ENCODE results near the gene PEDS1.
A peak's percentile ranks its signal among the peaks of the same experiment; 100 is the strongest.
"Not testable (repeated sequence)": the region's sequence is repeated elsewhere in the genome, so short reads cannot be mapped to it uniquely, and the experiment has no call there.

PEDS1 gene

DNA sequence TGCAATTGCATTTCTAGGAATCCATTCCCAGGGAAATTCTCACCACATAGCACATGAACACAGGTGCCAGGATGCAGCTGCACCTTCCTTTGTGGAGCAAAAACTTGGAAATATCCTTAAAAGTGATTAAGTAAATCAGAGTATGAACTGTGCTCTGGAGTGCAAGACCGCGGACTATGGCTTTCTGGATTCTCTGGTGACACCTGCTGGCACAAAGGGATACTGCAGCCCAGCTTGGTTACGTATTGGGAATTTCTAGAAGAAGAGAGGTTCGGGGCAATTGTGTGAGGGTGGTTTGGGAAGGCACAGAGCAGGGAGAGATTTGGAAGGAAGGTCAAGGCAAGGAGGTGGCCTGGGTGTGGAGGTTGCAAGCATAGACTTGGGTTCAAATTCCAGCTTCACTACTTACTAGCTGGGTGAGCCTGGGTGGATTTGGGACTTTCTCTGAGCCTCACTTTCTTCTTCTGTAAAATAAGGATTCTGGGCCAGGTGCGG, 15.9 kb upstream of the PEDS1 start:
- TF ChIP-seq EZH2 (IDR thresholded peaks at IDR 0.05; ENCODE audit: borderline replicate concordance, low read length), result no peak
- TF ChIP-seq, protein P1, sequence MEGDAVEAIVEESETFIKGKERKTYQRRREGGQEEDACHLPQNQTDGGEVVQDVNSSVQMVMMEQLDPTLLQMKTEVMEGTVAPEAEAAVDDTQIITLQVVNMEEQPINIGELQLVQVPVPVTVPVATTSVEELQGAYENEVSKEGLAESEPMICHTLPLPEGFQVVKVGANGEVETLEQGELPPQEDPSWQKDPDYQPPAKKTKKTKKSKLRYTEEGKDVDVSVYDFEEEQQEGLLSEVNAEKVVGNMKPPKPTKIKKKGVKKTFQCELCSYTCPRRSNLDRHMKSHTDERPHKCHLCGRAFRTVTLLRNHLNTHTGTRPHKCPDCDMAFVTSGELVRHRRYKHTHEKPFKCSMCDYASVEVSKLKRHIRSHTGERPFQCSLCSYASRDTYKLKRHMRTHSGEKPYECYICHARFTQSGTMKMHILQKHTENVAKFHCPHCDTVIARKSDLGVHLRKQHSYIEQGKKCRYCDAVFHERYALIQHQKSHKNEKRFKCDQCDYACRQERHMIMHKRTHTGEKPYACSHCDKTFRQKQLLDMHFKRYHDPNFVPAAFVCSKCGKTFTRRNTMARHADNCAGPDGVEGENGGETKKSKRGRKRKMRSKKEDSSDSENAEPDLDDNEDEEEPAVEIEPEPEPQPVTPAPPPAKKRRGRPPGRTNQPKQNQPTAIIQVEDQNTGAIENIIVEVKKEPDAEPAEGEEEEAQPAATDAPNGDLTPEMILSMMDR (IDR thresholded peaks at IDR 0.05; ENCODE audit: low read length), result peak; percentile 94
- no peaks in the 10 kb centered on the region for H3K27me3 ChIP-seq (ENCODE audit: insufficient read depth, low read length)
- H3K27ac ChIP-seq (ENCODE audit: low read depth, low read length, poor library complexity, severe bottlenecking), result no peak overlapping the region
- no peaks in the 10 kb centered on the region for H3F3A ChIP-seq (ENCODE audit: insufficient read depth, low read length)
- H3K4me3 ChIP-seq (ENCODE audit: low read depth, low read length, poor library complexity, severe bottlenecking), result no peak overlapping the region
- no peaks in the 10 kb centered on the region for H3K36me3 ChIP-seq (ENCODE audit: insufficient read depth, low read length)
- H3K4me2 ChIP-seq (ENCODE audit: low read length), result no peak overlapping the region
- H4K20me1 ChIP-seq (ENCODE audit: insufficient read depth, low read length), result no peaks in the 10 kb centered on the region
- no peaks in the 10 kb centered on the region for H3K9me3 ChIP-seq (ENCODE audit: low read length)
- peaks cover 9% of the 10 kb centered on the region for H3K4me1 ChIP-seq (ENCODE audit: insufficient read depth, low read length, severe bottlenecking)
- H3K9ac ChIP-seq (ENCODE audit: low read length), result no peak overlapping the region
- H3K9me2 ChIP-seq (ENCODE audit: low read depth, low read length), result no peaks in the 10 kb centered on the region
- no peaks in the 10 kb centered on the region for H3K79me2 ChIP-seq (ENCODE audit: insufficient read depth, low read length)
- H2AFZ ChIP-seq (ENCODE audit: low read length), result no peak overlapping the region

DNA sequence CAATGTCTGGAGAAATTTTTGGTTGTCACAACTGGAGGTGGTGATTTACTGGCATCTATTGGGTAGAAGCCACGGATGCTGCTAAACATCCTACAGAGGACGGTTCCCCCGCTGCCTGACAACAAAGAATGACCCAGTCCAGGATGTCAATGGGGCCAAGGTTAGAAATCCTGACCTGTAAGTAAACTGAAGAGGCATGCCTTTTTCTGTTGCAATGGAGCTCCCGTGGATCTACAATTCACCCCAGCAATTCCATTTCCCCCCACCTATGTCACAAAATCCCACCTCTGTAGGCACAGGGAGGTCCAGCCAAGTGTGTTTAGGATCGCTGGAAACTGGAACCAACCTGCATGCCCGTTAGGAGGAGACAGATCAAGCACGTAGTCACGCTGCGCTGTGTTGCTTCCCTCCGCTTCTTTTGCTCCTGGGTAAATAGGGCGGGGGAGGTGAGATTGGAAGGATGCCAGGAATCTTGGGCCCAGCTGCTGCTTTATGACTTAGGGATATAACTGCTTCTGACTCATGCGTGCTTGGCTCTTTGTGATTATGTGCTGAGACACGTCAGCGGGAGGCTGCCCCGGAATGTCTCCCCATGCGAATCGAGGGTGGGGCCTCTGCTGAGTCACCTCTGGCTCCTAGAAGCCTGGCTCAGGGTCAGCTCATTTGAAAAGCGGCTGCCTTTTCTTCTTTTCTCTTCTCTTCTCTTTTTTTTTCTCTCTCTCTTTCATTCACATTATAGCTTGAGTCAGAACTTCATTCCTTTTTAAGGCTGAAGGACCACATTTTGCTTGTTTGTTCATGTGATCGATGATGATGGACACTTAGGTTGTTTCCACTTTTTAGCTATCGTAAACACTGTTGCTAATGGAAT, 12.4 kb upstream of the PEDS1 start:
- peaks cover 9% of the 10 kb centered on the region for H3K4me1 ChIP-seq (ENCODE audit: insufficient read depth, low read length, severe bottlenecking)
- H3K36me3 ChIP-seq (ENCODE audit: insufficient read depth, low read length), result no peaks in the 10 kb centered on the region
- no peak overlapping the region for H3K27ac ChIP-seq (ENCODE audit: low read depth, low read length, poor library complexity, severe bottlenecking)
- TF ChIP-seq, protein P1 (IDR thresholded peaks at IDR 0.05; ENCODE audit: low read length), result no peak
- no peak for TF ChIP-seq EZH2 (IDR thresholded peaks at IDR 0.05; ENCODE audit: borderline replicate concordance, low read length)
- peak overlapping the region; percentile 64 for H3K4me2 ChIP-seq (ENCODE audit: low read length)
- no peaks in the 10 kb centered on the region for H3K79me2 ChIP-seq (ENCODE audit: insufficient read depth, low read length)
- H3F3A ChIP-seq (ENCODE audit: insufficient read depth, low read length), result no peaks in the 10 kb centered on the region
- peak overlapping the region; percentile 41 for H3K4me3 ChIP-seq (ENCODE audit: low read depth, low read length, poor library complexity, severe bottlenecking)
- H4K20me1 ChIP-seq (ENCODE audit: insufficient read depth, low read length), result no peaks in the 10 kb centered on the region
- H3K9me3 ChIP-seq (ENCODE audit: low read length), result no peaks in the 10 kb centered on the region
- no peaks in the 10 kb centered on the region for H3K9me2 ChIP-seq (ENCODE audit: low read depth, low read length)
- H3K27me3 ChIP-seq (ENCODE audit: insufficient read depth, low read length), result no peaks in the 10 kb centered on the region
- H3K9ac ChIP-seq (ENCODE audit: low read length), result peak overlapping the region; percentile 24; the same call in 1 of the 2 replicates
- H2AFZ ChIP-seq (ENCODE audit: low read length), result peak overlapping the region; percentile 51; the same call in 1 of the 2 replicates

DNA sequence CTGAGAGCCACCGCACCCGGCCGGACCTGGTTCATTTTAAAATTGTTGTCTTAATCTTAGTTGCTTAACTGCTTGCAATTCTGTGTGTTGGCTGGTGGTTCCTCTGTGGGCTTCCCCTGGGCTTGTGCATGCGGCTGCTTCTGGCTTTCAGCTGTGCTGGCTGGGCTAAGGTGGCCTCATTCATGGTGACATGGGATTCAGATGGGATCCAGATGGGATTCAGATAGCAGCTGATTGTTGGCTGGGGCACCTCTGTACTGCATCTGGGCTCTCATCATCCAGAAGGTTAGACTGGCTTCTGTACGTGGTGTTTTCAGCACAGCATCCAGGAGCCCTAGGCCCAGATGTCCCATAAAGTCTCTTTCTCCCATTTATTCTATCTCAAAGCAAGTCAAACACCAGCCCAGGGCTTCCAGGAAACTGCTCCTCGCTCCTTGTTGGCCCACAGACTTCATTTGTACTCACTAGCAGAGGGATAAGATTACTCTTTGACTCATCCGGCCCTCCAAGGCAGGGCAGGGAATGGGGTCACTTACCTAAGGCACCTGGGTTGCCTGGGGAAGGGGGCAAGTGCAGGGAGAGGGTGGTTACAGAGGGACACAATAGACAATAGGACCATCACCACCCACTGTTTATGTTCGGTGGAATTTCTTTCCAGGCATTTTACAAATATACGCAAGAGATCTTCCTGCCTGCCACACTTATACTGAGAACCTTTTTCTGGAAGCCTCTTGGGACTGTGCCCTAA, 10.2 kb upstream of the PEDS1 start:
- no peak overlapping the region for H2AFZ ChIP-seq (ENCODE audit: low read length)
- H4K20me1 ChIP-seq (ENCODE audit: insufficient read depth, low read length), result no peaks in the 10 kb centered on the region
- no peaks in the 10 kb centered on the region for H3F3A ChIP-seq (ENCODE audit: insufficient read depth, low read length)
- no peak overlapping the region for H3K4me3 ChIP-seq (ENCODE audit: low read depth, low read length, poor library complexity, severe bottlenecking)
- H3K36me3 ChIP-seq (ENCODE audit: insufficient read depth, low read length), result no peaks in the 10 kb centered on the region
- H3K4me2 ChIP-seq (ENCODE audit: low read length), result no peak overlapping the region
- peaks cover 9% of the 10 kb centered on the region for H3K4me1 ChIP-seq (ENCODE audit: insufficient read depth, low read length, severe bottlenecking)
- H3K27me3 ChIP-seq (ENCODE audit: insufficient read depth, low read length), result no peaks in the 10 kb centered on the region
- H3K9me3 ChIP-seq (ENCODE audit: low read length), result no peaks in the 10 kb centered on the region
- H3K79me2 ChIP-seq (ENCODE audit: insufficient read depth, low read length), result no peaks in the 10 kb centered on the region
- H3K9ac ChIP-seq (ENCODE audit: low read length), result no peak overlapping the region
- H3K27ac ChIP-seq (ENCODE audit: low read depth, low read length, poor library complexity, severe bottlenecking), result no peak overlapping the region
- TF ChIP-seq, protein P1 (IDR thresholded peaks at IDR 0.05; ENCODE audit: low read length), result no peak
- TF ChIP-seq EZH2 (IDR thresholded peaks at IDR 0.05; ENCODE audit: borderline replicate concordance, low read length), result no peak
- no peaks in the 10 kb centered on the region for H3K9me2 ChIP-seq (ENCODE audit: low read depth, low read length)

GRCh38 chr20:50161494-50161893, 8.0 kb upstream of the PEDS1 start:
- H3K9me2 ChIP-seq (ENCODE audit: low read depth, low read length); H3K27ac ChIP-seq (ENCODE audit: low read depth, low read length, poor library complexity, severe bottlenecking); H3K9me3 ChIP-seq (ENCODE audit: low read length); H3K4me1 ChIP-seq (ENCODE audit: insufficient read depth, low read length, severe bottlenecking); H3K27me3 ChIP-seq (ENCODE audit: insufficient read depth, low read length); H3F3A ChIP-seq (ENCODE audit: insufficient read depth, low read length); H3K79me2 ChIP-seq (ENCODE audit: insufficient read depth, low read length); H2AFZ ChIP-seq (ENCODE audit: low read length); H3K4me2 ChIP-seq (ENCODE audit: low read length); H3K4me3 ChIP-seq (ENCODE audit: low read depth, low read length, poor library complexity, severe bottlenecking); H3K9ac ChIP-seq (ENCODE audit: low read length); H4K20me1 ChIP-seq (ENCODE audit: insufficient read depth, low read length); H3K36me3 ChIP-seq (ENCODE audit: insufficient read depth, low read length): not testable (repeated sequence)

All from OCI-LY1 (cell line).